K562 (cell line): ENCODE measurements around the gene PPIE. TPM values are rescaled to one million over a fixed set of nuclear protein-coding genes. Genes with fewer than 3 reads are reported as not detected.

Experiments used
- ATAC-seq: fragments of 200-7000 bp; cut with Tn5 transposase; 3 replicates; pipeline ENCODE4 v1.9.1; 2020; ENCODE audit warnings: moderate library complexity
- BruUV-seq: library from RNA; stranded (reverse); fragments of 400-500 nt; replicated peaks from 2 replicates; lab custom pipeline; 2021; lab: Mats Ljungman, UMichigan
- CTCF ChIA-PET: fragments of 300-600 bp; formaldehyde crosslinking; extraction: SDS; loops from one replicate; lab custom pipeline; 2021; ENCODE audit warnings: low intra/inter-chr PET ratio; lab: Yijun Ruan, JAX
- POLR2A ChIA-PET: fragments of 300-600, 350-650 bp; sonication (Branson Sonifier 250); formaldehyde crosslinking; extraction: SDS; loops from one replicate; lab custom pipeline; 2021; ENCODE audit warnings: antibody characterized with exemption, inconsistent platforms; lab: Yijun Ruan, JAX
- DNase-seq, 4 experiments: peaks; one replicate each; pipeline versions ENCODE4 v3.0.0 to v3.0.0-alpha.2; 2011 to 2018; ENCODE audit warnings: low spot score in 3 of 4, mixed read lengths in 3 of 4; ENCODE audit errors: extremely low read depth in 1 of 4
- FAIRE-seq: peaks from 2 replicates; lab custom pipeline; 2011; peaks lifted over from hg19 to GRCh38; lab: Jason Lieb, UNC
- H2AFZ ChIP-seq: 2 replicates; pipeline ENCODE4 v1.6.0; 2011; ENCODE audit warnings: low read depth, low read length, control low read depth, inconsistent platforms
- H3K27ac ChIP-seq: fragments of 200-600 bp; 3 replicates; pipeline ENCODE4 v1.8.0; 2011; ENCODE audit warnings: low read depth, mild to moderate bottlenecking, control low read depth, inconsistent platforms, low read length, moderate library complexity, mixed read lengths; ENCODE audit errors: extremely low read depth
- H3K27me3 ChIP-seq, 2 experiments: fragments of 300-600 bp in 1 of 2; 2 replicates in 1 of 2; 3 replicates in 1 of 2; pipeline versions ENCODE4 v1.6.0 to v1.8.0; 2011; ENCODE audit warnings: inconsistent platforms in 2 of 2, low read length in 2 of 2, mild to moderate bottlenecking in 1 of 2, mixed read lengths in 1 of 2, moderate library complexity in 1 of 2; ENCODE audit not compliant: control insufficient read depth in 2 of 2, insufficient read depth in 2 of 2
- H3K36me3 ChIP-seq: fragments of 300-600 bp; 3 replicates; pipeline ENCODE4 v1.8.0; 2011; ENCODE audit warnings: mild to moderate bottlenecking, low read length, inconsistent platforms; ENCODE audit not compliant: control insufficient read depth, insufficient read depth
- H3K4me1 ChIP-seq, 2 experiments: fragments of 200-600 bp in 1 of 2; replicated peaks in 1 of 2; 2 replicates in 1 of 2; 3 replicates in 1 of 2; pipeline versions ENCODE4 v1.5.1 to v1.8.0; 2011; ENCODE audit warnings: inconsistent platforms in 2 of 2, low read length in 2 of 2, mild to moderate bottlenecking in 1 of 2, mixed read lengths in 1 of 2, moderate library complexity in 1 of 2; ENCODE audit not compliant: control insufficient read depth in 2 of 2, insufficient read depth in 2 of 2
- H3K4me2 ChIP-seq: 2 replicates; pipeline ENCODE4 v1.6.1; 2011; ENCODE audit warnings: low read length, control low read depth, inconsistent platforms, mixed read lengths; ENCODE audit not compliant: insufficient read depth
- H3K4me3 ChIP-seq: fragments of 200-600 bp; sonication (generic), shearing (Covaris generic); 2 replicates; pipeline ENCODE4 v1.5.1; 2016; ENCODE audit warnings: control low read depth, inconsistent platforms
- H3K79me2 ChIP-seq: fragments of 200-600 bp; 3 replicates; pipeline ENCODE4 v1.8.0; 2011; ENCODE audit warnings: low read length, inconsistent platforms; ENCODE audit not compliant: control insufficient read depth, insufficient read depth
- H3K9ac ChIP-seq, 2 experiments: 2 replicates each; pipeline versions ENCODE4 v1.6.0 to v1.6.1; 2011; ENCODE audit warnings: low read depth in 2 of 2, low read length in 2 of 2, control low read depth in 1 of 2, inconsistent platforms in 1 of 2, mild to moderate bottlenecking in 1 of 2, mixed read lengths in 1 of 2; ENCODE audit not compliant: insufficient read depth in 1 of 2
- H3K9me1 ChIP-seq: one replicate; pipeline ENCODE4 v1.6.0; 2011; ENCODE audit warnings: inconsistent platforms, mild to moderate bottlenecking, low read length, moderate library complexity; ENCODE audit not compliant: control insufficient read depth, insufficient read depth
- H3K9me3 ChIP-seq: replicated peaks from 2 replicates; pipeline ENCODE4 v1.5.1; 2011; ENCODE audit warnings: low read depth, low read length, inconsistent platforms; ENCODE audit not compliant: control insufficient read depth, insufficient read depth
- H4K20me1 ChIP-seq: replicated peaks from 2 replicates; pipeline ENCODE4 v1.6.1; 2011; ENCODE audit warnings: low read length, inconsistent platforms, mixed read lengths; ENCODE audit not compliant: control insufficient read depth, insufficient read depth
- CBFA2T2 ChIP-seq: fragments of 450-650 bp; conservative IDR thresholded peaks from 2 replicates; pipeline ENCODE4 v1.6.1; 2017; ENCODE audit warnings: mild to moderate bottlenecking
- GATA2 ChIP-seq: sonication (generic); formaldehyde crosslinking; IDR thresholded peaks from 2 replicates; pipeline ENCODE4 v1.4.0; 2020; ENCODE audit warnings: mild to moderate bottlenecking, missing genetic modification reagents
- GTF2F1 ChIP-seq: IDR thresholded peaks from 2 replicates; pipeline ENCODE4 v1.6.1; 2011; ENCODE audit warnings: low read depth, low read length, improper control_type of control experiment
- HCFC1 ChIP-seq: IDR thresholded peaks from 2 replicates; pipeline ENCODE4 v1.6.1; 2012; ENCODE audit warnings: low read depth, low read length, improper control_type of control experiment
- LCOR ChIP-seq: sonication (generic); formaldehyde crosslinking; IDR thresholded peaks from 2 replicates; pipeline ENCODE4 v1.8.0; 2022; ENCODE audit warnings: mild to moderate bottlenecking, missing genetic modification reagents
- NONO ChIP-seq, 2 experiments: fragments of 200-400 bp in 1 of 2; fragments of 450-650 bp in 1 of 2; formaldehyde crosslinking in 1 of 2; IDR thresholded peaks; 2 replicates each; pipeline ENCODE4 v1.6.1; 2017; ENCODE audit warnings: low read depth in 2 of 2, mild to moderate bottlenecking in 2 of 2, moderate library complexity in 2 of 2, low read length in 1 of 2
- PHTF2 ChIP-seq: fragments of 250-450 bp; sonication (Bioruptor Pico); IDR thresholded peaks from 2 replicates; pipeline ENCODE4 v1.5.0; 2021; ENCODE audit warnings: mild to moderate bottlenecking
- RBM25 ChIP-seq: fragments of 200-400 bp; formaldehyde crosslinking; IDR thresholded peaks from 2 replicates; pipeline ENCODE4 v1.6.1; 2018; ENCODE audit warnings: low read length, low read depth, moderate library complexity; ENCODE audit not compliant: severe bottlenecking
- SPI1 ChIP-seq: IDR thresholded peaks from 2 replicates; pipeline ENCODE4 v1.6.1; 2011; ENCODE audit warnings: low read depth, low read length, control low read depth, borderline replicate concordance
- TEAD1 ChIP-seq, 2 experiments: fragments of 450-650 bp in 1 of 2; sonication (generic) in 1 of 2; formaldehyde crosslinking; IDR thresholded peaks; 2 replicates each; pipeline versions ENCODE4 v1.4.0 to v1.8.0; 2020 to 2022; ENCODE audit warnings: mild to moderate bottlenecking in 2 of 2, missing genetic modification reagents in 1 of 2
- WGBS: fragments of 100-300 bp; shearing (Covaris generic); methylation state at CpG from one replicate; pipeline ENCODE4 v1.1.6; 2016; ENCODE audit warnings: low coverage, mixed read lengths; ENCODE audit not compliant: insufficient coverage; ENCODE audit errors: missing lambda C conversion rate; 5-methylcytosine and 5-hydroxymethylcytosine counted together
- in situ Hi-C: fragments of 300-500 bp; cut with MboI; formaldehyde crosslinking; loops from 4 replicates; pipeline ENCODE4 v1.15.0; 2018; ENCODE audit warnings: inconsistent platforms, mixed read lengths
- intact Hi-C: fragments of 100-400 bp; cut with micrococcal nuclease; formaldehyde crosslinking; loops from 2 replicates; pipeline ENCODE4 v1.14.2; 2022
- polyA plus RNA-seq, 8 experiments: library from polyadenylated mRNA; depleted of rRNA in 4 of 8; stranded (reverse) in 5 of 8; unstranded in 3 of 8; fragments of >200 nt; fragmentation: Nextera tagmentation in 2 of 8; fragmentation: Illumina TruSeq in 1 of 8; extraction: Ambion mirVana in 2 of 8; extraction: Trizol in 1 of 8; gene quantifications; 2 replicates each; pipeline versions ENCODE4 v1.2.1 to v1.2.3, GENCODE V29; 2011 to 2014; ENCODE audit warnings: inconsistent platforms in 1 of 8, missing spikeins in 1 of 8
- total RNA-seq, 7 experiments: library from RNA; depleted of rRNA in 6 of 7; stranded (reverse); fragments of >200 nt in 6 of 7; fragmentation: Illumina TruSeq in 2 of 7; extraction: Trizol in 2 of 7; gene quantifications; 2 replicates each; pipeline versions ENCODE4 v1.2.1 to v1.2.3, GENCODE V29; 2011 to 2021; ENCODE audit warnings: low replicate concordance in 1 of 7
- TF ChIP-seq, protein P1 (sequence below): sonication (generic); formaldehyde crosslinking; IDR thresholded peaks from 2 replicates; pipeline ENCODE4 v1.8.0; 2023; ENCODE audit warnings: mild to moderate bottlenecking, missing genetic modification reagents
- TF ChIP-seq, protein P2 (sequence below): sonication (generic); formaldehyde crosslinking; IDR thresholded peaks from 2 replicates; pipeline ENCODE4 v1.8.0; 2022; ENCODE audit warnings: mild to moderate bottlenecking, missing genetic modification reagents, borderline replicate concordance
- TF ChIP-seq, protein P3 (sequence below): sonication (generic); IDR thresholded peaks from 2 replicates; pipeline ENCODE4 v1.6.1; 2016
- TF ChIP-seq, protein P4 (sequence below): sonication (generic); formaldehyde crosslinking; IDR thresholded peaks from 2 replicates; pipeline ENCODE4 v1.8.1; 2022; ENCODE audit warnings: missing genetic modification reagents

The PPIE gene
- total and polyA plus RNA-seq, 9 of the 15 experiments (the other 6 are each of a cell fraction or from before 2014, with no cell fraction given) = 75.4 to 444 (median 131) TPM

DNA sequence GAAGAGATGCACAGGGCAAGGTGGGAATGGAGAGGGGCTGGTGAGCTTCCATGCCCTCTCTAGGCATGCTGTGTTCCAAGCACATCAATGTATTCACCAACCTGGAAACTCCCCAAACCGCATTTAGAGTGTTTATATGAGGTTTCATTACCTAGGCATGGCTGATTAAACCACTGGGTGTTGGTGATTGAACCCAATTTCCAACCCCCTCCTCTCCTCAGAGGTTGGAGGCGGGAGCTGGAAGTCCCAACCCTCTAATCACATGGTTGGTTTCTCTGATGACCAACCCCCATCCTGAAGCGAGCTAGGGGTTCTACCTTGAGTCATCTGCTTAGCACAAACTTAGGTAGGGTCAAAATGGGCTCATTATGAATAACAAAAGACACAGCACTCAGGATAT, 3.0 kb upstream of the PPIE start:
- Histone ChIP-seq H3K4me2 (no peak overlapping the region), H2AFZ (peak overlapping the region; percentile 7; the same call in 1 of the 2 replicates), H3K4me1 (peaks cover 14 to 15% of the 10 kb centered on the region in 2 experiments; a peak in 4 of 5 replicates), H3K27ac (no peak overlapping the region), H3K27me3 (peaks cover 16 to 29% of the 10 kb centered on the region in 2 experiments), H3K36me3 (peaks cover 12% of the 10 kb centered on the region), H3K9ac (no peak overlapping the region), H3K9me3 (no peaks in the 10 kb centered on the region), H4K20me1 (no peaks in the 10 kb centered on the region), H3K4me3 (no peak overlapping the region), H3K79me2 (peaks cover 21% of the 10 kb centered on the region), H3K9me1 (no peaks in the 10 kb centered on the region)
- 9% methylated on average over 3 of the region's 3 CpGs for WGBS
- FAIRE-seq (no peak), DNase-seq (no peak), ATAC-seq (no peak)
- TF ChIP-seq, protein P1, sequence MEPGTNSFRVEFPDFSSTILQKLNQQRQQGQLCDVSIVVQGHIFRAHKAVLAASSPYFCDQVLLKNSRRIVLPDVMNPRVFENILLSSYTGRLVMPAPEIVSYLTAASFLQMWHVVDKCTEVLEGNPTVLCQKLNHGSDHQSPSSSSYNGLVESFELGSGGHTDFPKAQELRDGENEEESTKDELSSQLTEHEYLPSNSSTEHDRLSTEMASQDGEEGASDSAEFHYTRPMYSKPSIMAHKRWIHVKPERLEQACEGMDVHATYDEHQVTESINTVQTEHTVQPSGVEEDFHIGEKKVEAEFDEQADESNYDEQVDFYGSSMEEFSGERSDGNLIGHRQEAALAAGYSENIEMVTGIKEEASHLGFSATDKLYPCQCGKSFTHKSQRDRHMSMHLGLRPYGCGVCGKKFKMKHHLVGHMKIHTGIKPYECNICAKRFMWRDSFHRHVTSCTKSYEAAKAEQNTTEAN (CRISPR knock-in tag) = no peak
- no peak for TF ChIP-seq SPI1
- TF ChIP-seq GTF2F1 = no peak
- TF ChIP-seq HCFC1 = no peak
- TF ChIP-seq CBFA2T2 = no peak
- TF ChIP-seq GATA2 (CRISPR knock-in tag) = no peak
- TF ChIP-seq, protein P2, sequence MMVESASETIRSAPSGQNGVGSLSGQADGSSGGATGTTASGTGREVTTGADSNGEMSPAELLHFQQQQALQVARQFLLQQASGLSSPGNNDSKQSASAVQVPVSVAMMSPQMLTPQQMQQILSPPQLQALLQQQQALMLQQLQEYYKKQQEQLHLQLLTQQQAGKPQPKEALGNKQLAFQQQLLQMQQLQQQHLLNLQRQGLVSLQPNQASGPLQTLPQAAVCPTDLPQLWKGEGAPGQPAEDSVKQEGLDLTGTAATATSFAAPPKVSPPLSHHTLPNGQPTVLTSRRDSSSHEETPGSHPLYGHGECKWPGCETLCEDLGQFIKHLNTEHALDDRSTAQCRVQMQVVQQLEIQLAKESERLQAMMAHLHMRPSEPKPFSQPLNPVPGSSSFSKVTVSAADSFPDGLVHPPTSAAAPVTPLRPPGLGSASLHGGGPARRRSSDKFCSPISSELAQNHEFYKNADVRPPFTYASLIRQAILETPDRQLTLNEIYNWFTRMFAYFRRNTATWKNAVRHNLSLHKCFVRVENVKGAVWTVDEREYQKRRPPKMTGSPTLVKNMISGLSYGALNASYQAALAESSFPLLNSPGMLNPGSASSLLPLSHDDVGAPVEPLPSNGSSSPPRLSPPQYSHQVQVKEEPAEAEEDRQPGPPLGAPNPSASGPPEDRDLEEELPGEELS (CRISPR knock-in tag) = no peak
- TF ChIP-seq PHTF2 (CRISPR knock-in tag) = no peak
- TF ChIP-seq NONO (IDR thresholded peaks at IDR 0.05; ENCODE audit: low read depth in 2 of 2, low read length in 1 of 2) = no peak
- TF ChIP-seq RBM25 = no peak
- no peak for TF ChIP-seq LCOR (CRISPR knock-in tag)
- TF ChIP-seq, protein P3, sequence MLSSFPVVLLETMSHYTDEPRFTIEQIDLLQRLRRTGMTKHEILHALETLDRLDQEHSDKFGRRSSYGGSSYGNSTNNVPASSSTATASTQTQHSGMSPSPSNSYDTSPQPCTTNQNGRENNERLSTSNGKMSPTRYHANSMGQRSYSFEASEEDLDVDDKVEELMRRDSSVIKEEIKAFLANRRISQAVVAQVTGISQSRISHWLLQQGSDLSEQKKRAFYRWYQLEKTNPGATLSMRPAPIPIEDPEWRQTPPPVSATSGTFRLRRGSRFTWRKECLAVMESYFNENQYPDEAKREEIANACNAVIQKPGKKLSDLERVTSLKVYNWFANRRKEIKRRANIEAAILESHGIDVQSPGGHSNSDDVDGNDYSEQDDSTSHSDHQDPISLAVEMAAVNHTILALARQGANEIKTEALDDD = no peak
- TF ChIP-seq, protein P4, sequence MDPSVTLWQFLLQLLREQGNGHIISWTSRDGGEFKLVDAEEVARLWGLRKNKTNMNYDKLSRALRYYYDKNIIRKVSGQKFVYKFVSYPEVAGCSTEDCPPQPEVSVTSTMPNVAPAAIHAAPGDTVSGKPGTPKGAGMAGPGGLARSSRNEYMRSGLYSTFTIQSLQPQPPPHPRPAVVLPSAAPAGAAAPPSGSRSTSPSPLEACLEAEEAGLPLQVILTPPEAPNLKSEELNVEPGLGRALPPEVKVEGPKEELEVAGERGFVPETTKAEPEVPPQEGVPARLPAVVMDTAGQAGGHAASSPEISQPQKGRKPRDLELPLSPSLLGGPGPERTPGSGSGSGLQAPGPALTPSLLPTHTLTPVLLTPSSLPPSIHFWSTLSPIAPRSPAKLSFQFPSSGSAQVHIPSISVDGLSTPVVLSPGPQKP (CRISPR knock-in tag) = no peak
- TF ChIP-seq TEAD1 (CRISPR knock-in tag; IDR thresholded peaks at IDR 0.05) = no peak
- CTCF ChIA-PET = no interaction called here
- in situ Hi-C loops = no loop called here
- intact Hi-C loops = no loop called here
- BruUV-seq = no TSS peak
- POLR2A ChIA-PET = interaction anchor here (1.3 kb wide), 1 partner anchor 24 kb away, joined by 4 read pairs; no protein-coding TSS in a partner anchor
